HEK293 (cell line): ENCODE measurements around the gene WDR64.

ENCODE experiments used
- ATF2 ChIP-seq: fragments of 450-650 bp; formaldehyde crosslinking; IDR thresholded peaks from 2 replicates; pipeline ENCODE4 v1.5.1; 2016; ENCODE audit warnings: missing biosample characterization, missing genetic modification characterization, low read depth
- ZNF621 ChIP-seq: fragments of 450-650 bp; formaldehyde crosslinking; IDR thresholded peaks from 2 replicates; pipeline ENCODE4 v1.5.1; 2017; ENCODE audit warnings: missing biosample characterization, missing genetic modification characterization
- ZSCAN5A ChIP-seq: fragments of 450-650 bp; formaldehyde crosslinking; IDR thresholded peaks from 2 replicates; pipeline ENCODE4 v1.5.1; 2016; ENCODE audit warnings: missing biosample characterization, missing genetic modification characterization

GRCh38 chr1:241840164-241840563, 188.1 kb downstream of the WDR64 start:
- TF ChIP-seq ZNF621 (tag by site-specific recombination) (no peak), ZSCAN5A (tag by site-specific recombination) (no peak), ATF2 (no peak)
